GM20000 (cell line): ENCODE measurements around the gene LSM14B.

ENCODE experiments used
- DNase-seq: peaks from one replicate; pipeline ENCODE4 v3.0.0; 2012; ENCODE audit warnings: low spot score
- TF ChIP-seq, protein P1 (sequence below): IDR thresholded peaks from 2 replicates; pipeline ENCODE4 v1.5.1; 2012; ENCODE audit warnings: mild to moderate bottlenecking, control low read depth; ENCODE audit errors: extremely low read depth, missing control alignments

Gene LSM14B

DNA sequence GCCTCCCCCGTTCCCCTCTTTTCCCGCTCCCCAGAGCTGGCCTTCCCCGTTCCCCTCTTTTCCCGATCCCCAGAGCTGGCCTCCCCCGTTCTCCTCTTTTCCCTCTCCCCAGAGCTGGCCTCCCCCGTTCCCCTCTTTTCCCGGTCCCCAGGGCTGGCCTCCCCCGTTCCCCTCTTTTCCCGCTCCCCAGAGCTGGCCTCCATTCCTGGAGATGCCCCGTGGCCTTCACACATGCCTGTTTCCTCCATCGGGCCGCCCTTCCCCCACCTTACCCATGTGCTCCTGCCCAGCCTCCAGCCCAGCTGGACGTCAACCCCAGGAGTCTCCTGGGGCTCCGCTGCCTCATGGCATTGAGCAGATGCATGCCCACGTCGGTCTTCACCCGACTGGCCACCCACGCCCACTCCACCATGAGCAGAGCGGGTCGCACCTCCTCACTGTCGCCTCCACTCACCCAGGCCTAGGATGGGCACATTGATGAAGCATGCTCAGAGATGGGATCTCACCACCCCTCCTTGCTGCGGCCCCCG is 29.6 kb downstream of the LSM14B start:
- TF ChIP-seq, protein P1, sequence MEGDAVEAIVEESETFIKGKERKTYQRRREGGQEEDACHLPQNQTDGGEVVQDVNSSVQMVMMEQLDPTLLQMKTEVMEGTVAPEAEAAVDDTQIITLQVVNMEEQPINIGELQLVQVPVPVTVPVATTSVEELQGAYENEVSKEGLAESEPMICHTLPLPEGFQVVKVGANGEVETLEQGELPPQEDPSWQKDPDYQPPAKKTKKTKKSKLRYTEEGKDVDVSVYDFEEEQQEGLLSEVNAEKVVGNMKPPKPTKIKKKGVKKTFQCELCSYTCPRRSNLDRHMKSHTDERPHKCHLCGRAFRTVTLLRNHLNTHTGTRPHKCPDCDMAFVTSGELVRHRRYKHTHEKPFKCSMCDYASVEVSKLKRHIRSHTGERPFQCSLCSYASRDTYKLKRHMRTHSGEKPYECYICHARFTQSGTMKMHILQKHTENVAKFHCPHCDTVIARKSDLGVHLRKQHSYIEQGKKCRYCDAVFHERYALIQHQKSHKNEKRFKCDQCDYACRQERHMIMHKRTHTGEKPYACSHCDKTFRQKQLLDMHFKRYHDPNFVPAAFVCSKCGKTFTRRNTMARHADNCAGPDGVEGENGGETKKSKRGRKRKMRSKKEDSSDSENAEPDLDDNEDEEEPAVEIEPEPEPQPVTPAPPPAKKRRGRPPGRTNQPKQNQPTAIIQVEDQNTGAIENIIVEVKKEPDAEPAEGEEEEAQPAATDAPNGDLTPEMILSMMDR: no peak
- no peak for DNase-seq

DNA sequence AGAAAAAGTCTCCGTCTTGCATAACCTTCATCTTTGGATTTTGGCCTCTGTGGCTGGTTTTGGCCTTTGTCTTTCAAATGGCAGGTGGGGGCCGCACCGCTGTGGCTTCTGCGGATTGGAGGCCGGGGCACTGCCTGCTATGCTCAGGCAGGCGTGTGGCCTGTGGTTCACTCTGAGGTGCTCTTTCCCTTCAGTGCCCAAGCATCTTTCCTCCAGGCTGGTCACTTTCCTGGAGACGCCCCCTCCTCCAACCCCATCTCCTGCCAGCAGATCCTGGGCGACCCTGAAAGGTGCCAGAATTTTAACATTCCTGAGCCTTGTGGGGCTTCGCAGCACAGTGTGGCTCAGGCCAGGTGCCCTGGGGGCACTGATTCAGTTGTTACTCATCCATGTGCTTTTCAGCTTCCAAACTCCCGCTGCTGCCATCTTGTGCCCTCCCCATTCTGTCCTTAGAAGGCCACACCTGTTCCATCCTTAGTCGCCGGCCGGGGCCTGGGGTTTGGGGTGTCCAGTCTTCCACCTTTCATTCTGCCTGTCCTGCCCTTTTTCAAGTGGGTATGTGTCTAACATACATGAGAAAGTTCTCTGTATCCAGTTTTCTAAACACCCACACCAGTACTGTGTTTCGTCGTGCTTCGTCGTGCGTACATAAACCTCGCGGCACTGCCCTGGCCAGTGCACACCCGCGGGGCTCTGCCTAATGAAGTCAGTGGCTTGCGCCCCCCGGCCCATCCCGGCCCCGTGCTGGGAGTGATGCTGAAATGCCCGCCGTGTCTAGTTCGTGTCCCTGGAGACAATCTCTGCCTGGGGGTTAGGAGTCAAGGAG is 33.4 kb downstream of the LSM14B start:
- TF ChIP-seq, protein P1: no peak
- DNase-seq: no peak

DNA sequence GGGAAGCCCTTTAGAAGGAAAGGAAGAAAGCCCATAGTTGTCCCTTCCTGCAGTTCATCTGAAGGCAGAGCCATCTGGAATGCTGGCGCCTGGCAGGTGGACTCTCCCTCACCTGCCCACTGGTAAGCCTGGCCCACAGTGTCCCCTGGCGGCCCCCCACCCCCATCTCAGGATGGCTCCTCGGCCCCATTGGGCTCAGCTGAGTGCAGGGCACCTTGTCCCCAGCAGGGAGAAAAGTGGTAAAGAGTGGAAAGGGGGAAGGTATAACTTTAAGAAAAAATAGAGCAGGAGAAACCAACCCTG is 33.9 kb downstream of the LSM14B start:
- TF ChIP-seq, protein P1: no peak
- no peak for DNase-seq

DNA sequence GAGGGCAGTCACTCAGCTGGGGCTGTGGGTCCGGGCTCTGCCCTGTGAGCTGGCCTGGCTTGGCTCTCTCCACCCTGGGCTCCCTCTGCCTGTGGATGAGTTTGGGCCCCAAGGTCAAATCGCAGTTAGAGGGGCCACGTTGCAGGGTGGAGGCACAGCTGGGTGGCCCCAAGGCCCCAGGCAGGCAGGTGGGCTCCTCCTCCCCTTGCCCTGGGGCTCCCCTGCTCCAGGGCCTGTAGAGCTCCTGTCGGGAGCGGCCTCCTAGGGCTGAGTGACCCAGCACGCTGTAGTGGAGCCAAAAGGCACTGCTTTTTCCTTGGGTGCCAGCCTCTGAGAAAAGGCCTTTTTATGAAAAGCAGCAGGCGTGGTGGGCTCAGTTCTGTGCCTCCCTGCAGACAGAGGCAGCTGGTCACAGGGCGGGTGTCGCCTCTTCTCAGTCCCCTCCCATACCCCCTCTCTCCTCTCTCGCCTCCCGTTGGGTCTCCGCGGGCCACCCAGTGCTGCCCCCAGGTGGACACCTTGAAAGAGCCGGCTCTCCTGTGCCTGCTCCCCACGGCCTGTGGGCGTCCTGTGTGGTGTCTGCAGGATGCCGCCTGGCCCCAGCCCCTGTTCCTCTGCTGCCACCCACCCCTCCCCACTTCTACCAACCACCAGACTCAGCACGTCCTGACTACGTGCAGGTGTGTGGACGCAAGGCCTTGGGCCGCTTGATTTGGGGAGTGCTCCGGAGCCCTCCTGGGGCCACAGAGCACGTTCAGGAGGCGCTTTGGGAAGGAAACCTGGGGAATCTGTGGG is 34.5 kb downstream of the LSM14B start:
- TF ChIP-seq, protein P1: peak; percentile 63
- DNase-seq: peak; percentile 88

- TF ChIP-seq, protein P1: no peak
- DNase-seq: no peak
These were observed 35.3 kb downstream of the LSM14B start for GRCh38 chr20:62157387-62158087.

GRCh38 chr20:62158088-62158400 is 35.8 kb downstream of the LSM14B start:
- TF ChIP-seq, protein P1: no peak
- DNase-seq: no peak

DNA sequence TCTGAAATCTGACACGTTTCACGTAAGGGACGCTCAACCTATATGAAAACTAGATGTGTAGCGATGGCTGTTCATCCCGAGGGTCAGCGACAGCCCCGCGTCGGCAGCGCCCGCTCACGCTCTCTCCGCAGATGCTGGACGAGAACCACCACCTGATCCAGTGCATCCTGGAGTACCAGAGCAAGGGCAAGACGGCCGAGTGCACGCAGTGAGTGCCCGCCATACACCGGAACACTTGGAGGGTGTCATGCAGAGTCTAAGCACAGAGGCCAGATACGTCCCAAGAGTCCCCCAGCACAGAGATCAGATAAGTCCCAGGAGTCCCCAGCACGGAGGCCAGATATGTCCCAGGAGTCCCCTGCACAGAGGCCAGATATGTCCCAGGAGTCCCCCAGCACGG is 36.3 kb downstream of the LSM14B start:
- TF ChIP-seq, protein P1: no peak
- no peak for DNase-seq
